GM21723 (cell line): ENCODE measurements around the gene ZNG1C.
A peak's percentile ranks its signal among the peaks of the same experiment; 100 is the strongest.
"Not testable (repeated sequence)": the region's sequence is repeated elsewhere in the genome, so short reads cannot be mapped to it uniquely, and the experiment has no call there.

Experiments used
- ATAC-seq: cut with Tn5 transposase; IDR thresholded peaks from one replicate; pipeline ENCODE4 v1.9.1; 2021; ENCODE audit warnings: mild to moderate bottlenecking, moderate library complexity; ENCODE audit not compliant: unreplicated experiment

The ZNG1C gene

GRCh38 chr9:68342265-68343025, 100.7 kb downstream of the ZNG1C start:
- peak; percentile 91 for ATAC-seq

- not testable (repeated sequence) for ATAC-seq
Observed at GRCh38 chr9:68343242-68343641, 101.5 kb downstream of the ZNG1C start.

GRCh38 chr9:68343992-68344391, 102.2 kb downstream of the ZNG1C start:
- not testable (repeated sequence) for ATAC-seq
